H1 (cell line): ENCODE results near the gene NDUFB4. TPM values are rescaled to one million over a fixed set of nuclear protein-coding genes. Genes with fewer than 3 reads are reported as not detected.

Experiments
- CTCF ChIA-PET: fragments of 300-600 bp; sonication (Branson Sonifier 250); formaldehyde crosslinking; loops from one replicate; lab custom pipeline; 2021; ENCODE audit not compliant: partially characterized antibody; lab: Charles Lee
- POLR2A ChIA-PET: fragments of 300-600 bp; sonication (Branson Sonifier 250); formaldehyde crosslinking; loops from one replicate; lab custom pipeline; 2021; ENCODE audit warnings: inconsistent platforms; ENCODE audit not compliant: partially characterized antibody; lab: Charles Lee
- DNase-seq, 2 experiments: peaks; one replicate each; pipeline versions ENCODE4 v3.0.0 to v3.0.0-alpha.2; 2010 to 2022; ENCODE audit warnings: low spot score in 2 of 2, low read depth in 1 of 2, mixed read lengths in 1 of 2
- FAIRE-seq: peaks from 2 replicates; lab custom pipeline; 2011; peaks lifted over from hg19 to GRCh38; lab: Jason Lieb, UNC
- H2AFZ ChIP-seq: 2 replicates; pipeline ENCODE4 v1.8.1; 2012; ENCODE audit warnings: low read length, inconsistent platforms
- H2AK5ac ChIP-seq: 2 replicates; pipeline ENCODE4 v1.6.1; 2013; ENCODE audit warnings: low read depth, low read length
- H2BK120ac ChIP-seq: replicated peaks from 2 replicates; pipeline ENCODE3; 2013; ENCODE audit warnings: low read depth, low read length, inconsistent platforms
- H2BK12ac ChIP-seq: 2 replicates; pipeline ENCODE4 v1.6.1; 2013; ENCODE audit warnings: low read depth, low read length
- H2BK15ac ChIP-seq: 2 replicates; pipeline ENCODE4 v1.6.1; 2013; ENCODE audit warnings: low read length
- H2BK20ac ChIP-seq: 2 replicates; pipeline ENCODE4 v1.6.1; 2013; ENCODE audit warnings: low read length
- H2BK5ac ChIP-seq: 2 replicates; pipeline ENCODE4 v1.6.1; 2013; ENCODE audit warnings: low read depth, low read length
- H3K14ac ChIP-seq: 2 replicates; pipeline ENCODE4 v1.6.1; 2013; ENCODE audit warnings: inconsistent platforms; ENCODE audit not compliant: insufficient read length
- H3K18ac ChIP-seq: 2 replicates; pipeline ENCODE4 v1.6.1; 2013; ENCODE audit warnings: low read length; ENCODE audit errors: extremely low read depth
- H3K23ac ChIP-seq: 2 replicates; pipeline ENCODE4 v1.6.1; 2013; ENCODE audit warnings: inconsistent platforms; ENCODE audit not compliant: insufficient read length
- H3K23me2 ChIP-seq: 2 replicates; pipeline ENCODE4 v1.6.1; 2013; ENCODE audit warnings: low read depth, low read length
- H3K27ac ChIP-seq: 2 replicates; pipeline ENCODE4 v1.6.1; 2011; ENCODE audit warnings: low read depth, low read length, inconsistent platforms
- H3K27me3 ChIP-seq, 4 experiments: replicated peaks in 1 of 4; 1 replicate in 1 of 4; 2 replicates in 3 of 4; pipeline versions ENCODE4 v1.6.1 to v1.8.1; 2011 to 2013; ENCODE audit warnings: low read length in 3 of 4, mild to moderate bottlenecking in 3 of 4, inconsistent platforms in 2 of 4, mixed read lengths in 2 of 4, moderate library complexity in 1 of 4; ENCODE audit not compliant: control insufficient read depth in 3 of 4, insufficient read depth in 3 of 4; ENCODE audit errors: extremely low read depth in 1 of 4
- H3K36me3 ChIP-seq, 4 experiments: 2 replicates each; pipeline versions ENCODE4 v1.6.1 to v1.8.1; 2011 to 2013; ENCODE audit warnings: mild to moderate bottlenecking in 4 of 4, low read length in 3 of 4, moderate library complexity in 2 of 4, control low read depth in 1 of 4, inconsistent platforms in 1 of 4; ENCODE audit not compliant: insufficient read depth in 4 of 4, control insufficient read depth in 2 of 4
- H3K4ac ChIP-seq: replicated peaks from 2 replicates; pipeline ENCODE3; 2013; ENCODE audit warnings: low read length, low read depth, mixed read lengths, inconsistent platforms; ENCODE audit not compliant: insufficient read length
- H3K4me1 ChIP-seq, 4 experiments: replicated peaks in 1 of 4; 1 replicate in 1 of 4; 2 replicates in 3 of 4; pipeline versions ENCODE4 v1.6.1 to v1.8.1; 2011 to 2013; ENCODE audit warnings: low read length in 3 of 4, inconsistent platforms in 2 of 4, mixed read lengths in 1 of 4; ENCODE audit not compliant: insufficient read depth in 4 of 4, control insufficient read depth in 3 of 4
- H3K4me2 ChIP-seq, 2 experiments: 2 replicates each; pipeline versions ENCODE4 v1.6.1 to v1.8.1; 2011 to 2013; ENCODE audit warnings: low read depth in 2 of 2, low read length in 2 of 2, control low read depth in 1 of 2, inconsistent platforms in 1 of 2, mild to moderate bottlenecking in 1 of 2; ENCODE audit not compliant: insufficient read depth in 1 of 2
- H3K4me3 ChIP-seq, 4 experiments: fragments of 200-600, 300-600 bp in 1 of 4; sonication (generic), shearing (Covaris generic), sonication (Bioruptor Twin) in 1 of 4; 2 replicates each; pipeline versions ENCODE4 v1.5.1 to v1.8.1; 2011 to 2016; ENCODE audit warnings: low read length in 4 of 4, low read depth in 3 of 4, control low read depth in 2 of 4, inconsistent platforms in 2 of 4, mild to moderate bottlenecking in 2 of 4, mixed read lengths in 1 of 4, moderate library complexity in 1 of 4; ENCODE audit not compliant: insufficient read depth in 2 of 4; ENCODE audit errors: extremely low read depth in 1 of 4
- H3K56ac ChIP-seq: replicated peaks from 2 replicates; pipeline ENCODE3; 2013; ENCODE audit warnings: low read depth, mild to moderate bottlenecking, mixed read lengths, low read length, inconsistent platforms; ENCODE audit not compliant: insufficient read length
- H3K79me1 ChIP-seq: 2 replicates; pipeline ENCODE4 v1.6.1; 2013; ENCODE audit warnings: low read depth, low read length, control low read depth
- H3K79me2 ChIP-seq, 2 experiments: 2 replicates each; pipeline versions ENCODE4 v1.6.1 to v1.8.1; 2012 to 2013; ENCODE audit warnings: low read length in 2 of 2, mild to moderate bottlenecking in 2 of 2, inconsistent platforms in 1 of 2; ENCODE audit not compliant: insufficient read depth in 2 of 2, control insufficient read depth in 1 of 2
- H3K9ac ChIP-seq, 4 experiments: replicated peaks in 1 of 4; 1 replicate in 1 of 4; 2 replicates in 3 of 4; pipeline versions ENCODE4 v1.6.1 to v1.8.1; 2011 to 2013; ENCODE audit warnings: low read depth in 3 of 4, low read length in 3 of 4, control low read depth in 2 of 4, mild to moderate bottlenecking in 2 of 4, moderate library complexity in 2 of 4, inconsistent platforms in 1 of 4; ENCODE audit errors: extremely low read depth in 1 of 4
- H3K9me3 ChIP-seq, 2 experiments: 2 replicates each; pipeline versions ENCODE4 v1.6.1 to v1.8.1; 2012 to 2013; ENCODE audit warnings: mild to moderate bottlenecking in 2 of 2, moderate library complexity in 2 of 2, control low read depth in 1 of 2, inconsistent platforms in 1 of 2, low read depth in 1 of 2, low read length in 1 of 2, mixed read lengths in 1 of 2; ENCODE audit not compliant: insufficient read depth in 2 of 2
- H4K20me1 ChIP-seq, 2 experiments: replicated peaks in 1 of 2; 2 replicates each; pipeline versions ENCODE3 to v1.8.1; 2011 to 2013; ENCODE audit warnings: inconsistent platforms in 2 of 2, low read length in 2 of 2, mild to moderate bottlenecking in 1 of 2; ENCODE audit not compliant: insufficient read depth in 2 of 2, control insufficient read depth in 1 of 2
- H4K5ac ChIP-seq: 2 replicates; pipeline ENCODE4 v1.6.1; 2013; ENCODE audit warnings: low read length, low read depth, mixed read lengths, inconsistent platforms; ENCODE audit not compliant: insufficient read length
- H4K8ac ChIP-seq: 2 replicates; pipeline ENCODE4 v1.8.0; 2013; ENCODE audit warnings: mild to moderate bottlenecking, moderate library complexity, low read length, inconsistent platforms; ENCODE audit not compliant: insufficient read depth; ENCODE audit errors: extremely low read depth
- H4K91ac ChIP-seq: replicated peaks from 2 replicates; pipeline ENCODE3; 2013; ENCODE audit warnings: low read length, mixed read lengths, inconsistent platforms; ENCODE audit not compliant: insufficient read length
- GTF2F1 ChIP-seq: IDR thresholded peaks from 2 replicates; pipeline ENCODE4 v1.6.1; 2012; ENCODE audit warnings: low read depth, low read length, improper control_type of control experiment, borderline replicate concordance
- POLR2A ChIP-seq, 2 experiments: IDR thresholded peaks; 1 replicate in 1 of 2; 2 replicates in 1 of 2; pipeline ENCODE4 v1.6.1; 2011; ENCODE audit warnings: low read depth in 2 of 2, low read length in 2 of 2, mild to moderate bottlenecking in 2 of 2; ENCODE audit errors: control extremely low read depth in 1 of 2
- RBBP5 ChIP-seq: IDR thresholded peaks from 2 replicates; pipeline ENCODE4 v1.7.1; 2012; ENCODE audit warnings: low read depth, mild to moderate bottlenecking, inconsistent platforms, low read length, moderate library complexity, borderline replicate concordance
- TAF7 ChIP-seq: optimal IDR thresholded peaks from 2 replicates; pipeline ENCODE3; 2011; ENCODE audit warnings: low read depth, mild to moderate bottlenecking, inconsistent platforms, low read length, moderate library complexity, borderline replicate concordance
- TEAD4 ChIP-seq: IDR thresholded peaks from 2 replicates; pipeline ENCODE4 v1.6.1; 2012; ENCODE audit warnings: low read depth, low read length, inconsistent platforms, mixed read lengths
- WGBS, 2 experiments: shearing (Covaris generic) in 1 of 2; methylation state at CpG; one replicate each; pipeline versions ENCODE4 v1.1.6 to v1.1.7; 2013 to 2015; ENCODE audit warnings: low lambda C conversion rate in 2 of 2, mixed read lengths in 2 of 2, inconsistent platforms in 1 of 2, low coverage in 1 of 2, missing lambda C conversion rate in 1 of 2; ENCODE audit not compliant: insufficient replicate concordance in 2 of 2, insufficient coverage in 1 of 2, insufficient read length in 1 of 2; ENCODE audit errors: extremely low coverage in 1 of 2, missing lambda C conversion rate in 1 of 2; 5-methylcytosine and 5-hydroxymethylcytosine counted together
- polyA plus RNA-seq, 7 experiments: library from polyadenylated mRNA; depleted of rRNA in 3 of 7; stranded (reverse) in 5 of 7; unstranded in 2 of 7; fragments of >200 nt in 5 of 7; fragments of 200-250 nt in 2 of 7; gene quantifications; 1 replicate in 5 of 7; 2 replicates in 1 of 7; 4 replicates in 1 of 7; pipeline versions ENCODE4 v1.2.1 to v1.2.3, GENCODE V29; 2011 to 2013; ENCODE audit warnings: missing spikeins in 2 of 7, mixed read lengths in 2 of 7
- total RNA-seq: library from RNA; stranded (reverse); fragmentation: NEBNext Ultra II Directional; extraction: Animal tissue kit (Norgen Biotek cat#: 25700); gene quantifications from 2 replicates; pipeline ENCODE4 v1.2.1, GENCODE V29; 2021
- TF ChIP-seq, protein P1 (sequence below): IDR thresholded peaks from 2 replicates; pipeline ENCODE4 v1.6.1; 2012; ENCODE audit warnings: inconsistent platforms
- TF ChIP-seq, protein P2 (sequence below): IDR thresholded peaks from 2 replicates; pipeline ENCODE4 v1.6.1; 2011; ENCODE audit warnings: low read depth, mild to moderate bottlenecking, low read length; ENCODE audit not compliant: insufficient read depth

Gene NDUFB4
- total and polyA plus RNA-seq, 2 of the 8 experiments (the other 6 are each of a cell fraction or from before 2014, with no cell fraction given), result 184 to 382 TPM

DNA sequence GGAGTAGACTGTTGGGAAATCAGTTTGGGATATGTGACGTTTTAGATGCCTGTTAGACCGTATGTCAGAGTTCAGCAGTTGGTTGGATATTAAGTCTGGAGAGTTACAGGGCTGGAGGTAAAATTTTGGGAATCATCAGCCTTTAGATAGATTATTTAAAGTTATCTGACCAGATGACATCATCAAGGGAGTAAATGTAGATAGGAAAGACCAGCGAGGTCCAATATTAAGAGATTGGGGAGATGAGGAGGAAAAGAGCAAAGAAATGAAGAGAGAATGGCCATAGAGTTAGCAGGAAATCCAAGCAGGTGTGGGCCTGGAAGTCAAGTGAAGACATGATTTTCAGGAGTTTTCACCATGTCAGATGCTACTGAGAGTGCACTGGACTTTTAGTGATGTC, 3.1 kb downstream of the NDUFB4 start:
- Histone ChIP-seq H2BK120ac (no peak overlapping the region), H2BK5ac (no peak overlapping the region), H3K4me3 (no peak overlapping the region), H3K79me1 (peaks cover 4% of the 10 kb centered on the region; the same call in 1 of the 2 replicates), H3K4me2 (no peak overlapping the region; a peak in 1 of 4 replicates), H3K14ac (no peak overlapping the region), H2BK12ac (no peak overlapping the region), H3K27ac (no peak overlapping the region), H3K23ac (no peak overlapping the region), H2BK20ac (no peak overlapping the region), H4K8ac (no peak overlapping the region), H3K56ac (no peak overlapping the region), H3K4me1 (peaks cover 0 to 6% (median 0%) of the 10 kb centered on the region in 4 experiments; a peak in 4 of 7 replicates), H3K23me2 (no peaks in the 10 kb centered on the region), H3K9me3 (no peaks in the 10 kb centered on the region), H2AFZ (no peak overlapping the region), H4K20me1 (peaks cover 0 to 2% of the 10 kb centered on the region in 2 experiments), H4K91ac (no peak overlapping the region), H2BK15ac (no peak overlapping the region), H4K5ac (no peak overlapping the region), H2AK5ac (no peak overlapping the region), H3K4ac (no peak overlapping the region), H3K79me2 (peaks cover 0 to 36% of the 10 kb centered on the region in 2 experiments; a peak in 3 of 4 replicates), H3K9ac (no peak overlapping the region), H3K36me3 (peaks cover 4 to 51% (median 26%) of the 10 kb centered on the region in 4 experiments; a peak in 6 of 8 replicates), H3K27me3 (no peaks in the 10 kb centered on the region), H3K18ac (no peak overlapping the region)
- CTCF ChIA-PET, result no interaction called here
- POLR2A ChIA-PET, result no interaction called here
- FAIRE-seq (no peak), DNase-seq (no peak)
- TF ChIP-seq TAF7 (no peak), RBBP5 (no peak), TEAD4 (no peak), POLR2A (IDR thresholded peaks at IDR 0.05; ENCODE audit: control extremely low read depth in 1 of 2, low read depth in 2 of 2, low read length in 2 of 2) (0 out of 3 replicates have a peak, but pooled peaks of 1 of the 2 experiments have one; percentile 9), GTF2F1 (no peak)
- TF ChIP-seq, protein P1, sequence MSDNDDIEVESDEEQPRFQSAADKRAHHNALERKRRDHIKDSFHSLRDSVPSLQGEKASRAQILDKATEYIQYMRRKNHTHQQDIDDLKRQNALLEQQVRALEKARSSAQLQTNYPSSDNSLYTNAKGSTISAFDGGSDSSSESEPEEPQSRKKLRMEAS, result no peak
- TF ChIP-seq, protein P2, sequence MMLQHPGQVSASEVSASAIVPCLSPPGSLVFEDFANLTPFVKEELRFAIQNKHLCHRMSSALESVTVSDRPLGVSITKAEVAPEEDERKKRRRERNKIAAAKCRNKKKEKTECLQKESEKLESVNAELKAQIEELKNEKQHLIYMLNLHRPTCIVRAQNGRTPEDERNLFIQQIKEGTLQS, result no peak
- WGBS, 2 experiments, result 68% methylated on average over 3 of the region's 3 CpGs; no CpG with 5 or more reads in 1 of the 2 experiments
